ENCODE results near the gene CRY2.
"Not testable (repeated sequence)": the region's sequence is repeated elsewhere in the genome, so short reads cannot be mapped to it uniquely, and the experiment has no call there.

CRY2 gene

GRCh38 chr11:45811571-45812290 lies 35.5 kb upstream of the CRY2 start:
- DNase-seq = no peak

- DNase-seq = no peak
These were observed 34.4 kb upstream of the CRY2 start for GRCh38 chr11:45812581-45813548.

GRCh38 chr11:45815747-45816146 lies 31.5 kb upstream of the CRY2 start:
- peak; percentile 34 for DNase-seq

- no peak for DNase-seq
These were observed 30.7 kb upstream of the CRY2 start for GRCh38 chr11:45816614-45817013.

- DNase-seq = no peak
These were observed 30.1 kb upstream of the CRY2 start for GRCh38 chr11:45817191-45817590.

GRCh38 chr11:45818961-45819605 lies 28.2 kb upstream of the CRY2 start:
- no peak for DNase-seq

- no peak for DNase-seq
These were observed 26.9 kb upstream of the CRY2 start for GRCh38 chr11:45820211-45820857.

- peak; percentile 75 for DNase-seq
These were observed 20.8 kb upstream of the CRY2 start for GRCh38 chr11:45826492-45826891.

- DNase-seq = no peak
These were observed 20.2 kb upstream of the CRY2 start for GRCh38 chr11:45827123-45827522.

- no peak for DNase-seq
These were observed 18.3 kb upstream of the CRY2 start for GRCh38 chr11:45828996-45829395.

GRCh38 chr11:45830596-45830995 lies 16.7 kb upstream of the CRY2 start:
- no peak for DNase-seq

- peak; percentile 56 for DNase-seq
These were observed 14.3 kb upstream of the CRY2 start for GRCh38 chr11:45832811-45833441.

GRCh38 chr11:45833761-45834160 lies 13.5 kb upstream of the CRY2 start:
- DNase-seq = peak; percentile 23

GRCh38 chr11:45834298-45834756 lies 12.9 kb upstream of the CRY2 start:
- peak; percentile 91 for DNase-seq

- no peak for DNase-seq
These were observed 8.1 kb upstream of the CRY2 start for GRCh38 chr11:45839204-45839603.

- DNase-seq = not testable (repeated sequence)
These were observed 7.0 kb upstream of the CRY2 start for GRCh38 chr11:45840251-45840650.

GRCh38 chr11:45843158-45843924 lies 3.9 kb upstream of the CRY2 start:
- peak; percentile 94 for DNase-seq

GRCh38 chr11:45844822-45845578 lies 2.3 kb upstream of the CRY2 start:
- peak; percentile 13 for DNase-seq

- DNase-seq = no peak
These were observed 1.1 kb upstream of the CRY2 start for GRCh38 chr11:45846174-45846675.

- DNase-seq = peak; percentile 90
These were observed 639 bp downstream of the CRY2 start for GRCh38 chr11:45847911-45848316.
